Fibroblast of mammary gland (primary cell): ENCODE measurements around the gene AMPD2.

ENCODE experiments used
- DNase-seq: peaks from one replicate; pipeline ENCODE4 v3.0.0-alpha.2; 2010; ENCODE audit warnings: low read depth
- H3K4me3 ChIP-seq: 2 replicates; pipeline ENCODE4 v1.5.1; 2011; ENCODE audit warnings: low read depth, mild to moderate bottlenecking, low read length, moderate library complexity; ENCODE audit not compliant: control insufficient read depth
- TF ChIP-seq, protein P1 (sequence below): conservative IDR thresholded peaks from 2 replicates; pipeline ENCODE4 v1.5.1; 2011; ENCODE audit warnings: low read depth, low read length, inconsistent platforms; ENCODE audit not compliant: control insufficient read depth, insufficient read depth

The AMPD2 gene

DNA sequence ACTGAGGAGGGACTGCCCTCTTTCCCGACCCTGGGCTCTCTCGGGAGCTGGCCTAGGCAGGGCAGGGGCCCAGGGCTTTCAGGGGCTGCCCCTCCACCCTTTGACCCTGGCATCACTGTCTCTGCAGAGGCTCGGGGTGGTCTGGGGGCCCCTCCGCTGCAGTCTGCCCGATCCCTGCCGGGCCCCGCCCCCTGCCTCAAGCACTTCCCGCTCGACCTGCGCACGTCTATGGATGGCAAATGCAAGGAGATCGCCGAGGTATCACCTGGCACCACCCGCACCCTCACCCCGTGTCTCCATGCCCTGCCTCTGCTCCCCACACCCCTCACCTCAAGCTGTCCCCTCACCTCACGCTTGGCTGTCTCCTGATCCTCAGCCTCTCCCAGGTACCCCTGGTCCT, 5.5 kb downstream of the AMPD2 start:
- TF ChIP-seq, protein P1, sequence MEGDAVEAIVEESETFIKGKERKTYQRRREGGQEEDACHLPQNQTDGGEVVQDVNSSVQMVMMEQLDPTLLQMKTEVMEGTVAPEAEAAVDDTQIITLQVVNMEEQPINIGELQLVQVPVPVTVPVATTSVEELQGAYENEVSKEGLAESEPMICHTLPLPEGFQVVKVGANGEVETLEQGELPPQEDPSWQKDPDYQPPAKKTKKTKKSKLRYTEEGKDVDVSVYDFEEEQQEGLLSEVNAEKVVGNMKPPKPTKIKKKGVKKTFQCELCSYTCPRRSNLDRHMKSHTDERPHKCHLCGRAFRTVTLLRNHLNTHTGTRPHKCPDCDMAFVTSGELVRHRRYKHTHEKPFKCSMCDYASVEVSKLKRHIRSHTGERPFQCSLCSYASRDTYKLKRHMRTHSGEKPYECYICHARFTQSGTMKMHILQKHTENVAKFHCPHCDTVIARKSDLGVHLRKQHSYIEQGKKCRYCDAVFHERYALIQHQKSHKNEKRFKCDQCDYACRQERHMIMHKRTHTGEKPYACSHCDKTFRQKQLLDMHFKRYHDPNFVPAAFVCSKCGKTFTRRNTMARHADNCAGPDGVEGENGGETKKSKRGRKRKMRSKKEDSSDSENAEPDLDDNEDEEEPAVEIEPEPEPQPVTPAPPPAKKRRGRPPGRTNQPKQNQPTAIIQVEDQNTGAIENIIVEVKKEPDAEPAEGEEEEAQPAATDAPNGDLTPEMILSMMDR, result no peak
- DNase-seq, result no peak
- H3K4me3 ChIP-seq, result no peak overlapping the region

DNA sequence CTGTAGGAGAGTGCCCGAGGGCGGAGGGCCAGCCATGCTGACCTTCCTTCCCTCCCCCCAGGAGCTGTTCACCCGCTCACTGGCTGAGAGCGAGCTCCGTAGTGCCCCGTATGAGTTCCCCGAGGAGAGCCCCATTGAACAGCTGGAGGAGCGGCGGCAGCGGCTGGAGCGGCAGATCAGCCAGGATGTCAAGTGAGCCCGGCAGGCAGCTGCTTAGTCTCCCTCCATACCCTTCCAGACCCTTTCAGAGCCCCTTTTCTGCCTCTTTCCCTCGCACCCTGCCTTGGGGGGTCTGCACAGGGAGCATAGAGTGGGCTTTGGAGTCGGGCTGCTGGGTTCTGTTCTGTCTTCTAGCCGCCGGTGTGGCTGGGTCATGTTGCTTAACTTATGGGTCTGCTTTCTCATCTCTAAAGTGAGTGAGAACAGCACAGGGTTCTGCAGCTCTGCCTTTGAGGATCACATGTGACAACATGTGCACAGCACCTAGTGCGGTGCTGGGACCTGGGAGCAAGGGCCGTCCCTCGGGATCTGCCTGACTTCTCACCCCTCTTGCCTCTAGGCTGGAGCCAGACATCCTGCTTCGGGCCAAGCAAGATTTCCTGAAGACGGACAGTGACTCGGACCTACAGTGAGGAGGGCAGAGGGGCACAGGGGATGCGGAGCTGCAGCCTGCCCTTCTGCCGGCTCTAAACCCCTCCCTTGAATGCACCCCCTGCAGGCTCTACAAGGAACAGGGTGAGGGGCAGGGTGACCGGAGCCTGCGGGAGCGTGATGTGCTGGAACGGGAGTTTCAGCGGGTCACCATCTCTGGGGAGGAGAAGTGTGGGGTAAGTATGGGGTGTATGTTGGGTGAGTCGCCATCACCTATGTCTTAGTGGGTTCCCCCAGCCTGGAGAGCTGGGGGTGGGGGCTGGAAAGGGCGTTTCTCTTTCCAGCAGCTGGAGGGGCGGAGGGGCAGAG, 6.2 kb downstream of the AMPD2 start:
- no peak for DNase-seq
- H3K4me3 ChIP-seq, result no peak overlapping the region
- TF ChIP-seq, protein P1, result no peak

GRCh38 chr1:109626682-109627408, 7.2 kb downstream of the AMPD2 start:
- TF ChIP-seq, protein P1, result no peak
- no peak for DNase-seq
- no peak overlapping the region for H3K4me3 ChIP-seq

DNA sequence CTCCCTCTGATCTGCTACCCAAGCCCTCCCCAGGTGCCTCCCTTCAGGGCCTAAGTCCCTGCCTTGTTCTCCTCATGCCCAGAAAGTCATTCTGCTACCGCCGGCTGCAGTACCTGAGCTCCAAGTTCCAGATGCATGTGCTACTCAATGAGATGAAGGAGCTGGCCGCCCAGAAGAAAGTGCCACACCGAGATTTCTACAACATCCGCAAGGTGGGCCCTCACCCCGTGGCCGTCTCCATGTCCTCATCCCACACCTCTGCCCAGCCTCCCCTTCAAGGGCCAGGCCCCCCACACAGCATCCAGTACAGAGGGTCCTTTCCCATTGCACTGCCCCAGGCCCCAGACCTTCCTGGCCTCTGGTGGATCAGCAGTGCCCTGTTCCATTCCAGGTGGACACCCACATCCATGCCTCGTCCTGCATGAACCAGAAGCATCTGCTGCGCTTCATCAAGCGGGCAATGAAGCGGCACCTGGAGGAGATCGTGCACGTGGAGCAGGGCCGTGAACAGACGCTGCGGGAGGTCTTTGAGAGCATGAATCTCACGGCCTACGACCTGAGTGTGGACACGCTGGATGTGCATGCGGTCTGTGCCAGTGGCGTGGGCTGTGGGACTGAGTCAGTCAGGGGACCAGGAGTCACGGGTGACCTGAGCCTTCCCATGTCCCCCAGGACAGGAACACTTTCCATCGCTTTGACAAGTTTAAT, 8.2 kb downstream of the AMPD2 start:
- TF ChIP-seq, protein P1, result no peak
- H3K4me3 ChIP-seq, result no peak overlapping the region
- DNase-seq, result no peak

DNA sequence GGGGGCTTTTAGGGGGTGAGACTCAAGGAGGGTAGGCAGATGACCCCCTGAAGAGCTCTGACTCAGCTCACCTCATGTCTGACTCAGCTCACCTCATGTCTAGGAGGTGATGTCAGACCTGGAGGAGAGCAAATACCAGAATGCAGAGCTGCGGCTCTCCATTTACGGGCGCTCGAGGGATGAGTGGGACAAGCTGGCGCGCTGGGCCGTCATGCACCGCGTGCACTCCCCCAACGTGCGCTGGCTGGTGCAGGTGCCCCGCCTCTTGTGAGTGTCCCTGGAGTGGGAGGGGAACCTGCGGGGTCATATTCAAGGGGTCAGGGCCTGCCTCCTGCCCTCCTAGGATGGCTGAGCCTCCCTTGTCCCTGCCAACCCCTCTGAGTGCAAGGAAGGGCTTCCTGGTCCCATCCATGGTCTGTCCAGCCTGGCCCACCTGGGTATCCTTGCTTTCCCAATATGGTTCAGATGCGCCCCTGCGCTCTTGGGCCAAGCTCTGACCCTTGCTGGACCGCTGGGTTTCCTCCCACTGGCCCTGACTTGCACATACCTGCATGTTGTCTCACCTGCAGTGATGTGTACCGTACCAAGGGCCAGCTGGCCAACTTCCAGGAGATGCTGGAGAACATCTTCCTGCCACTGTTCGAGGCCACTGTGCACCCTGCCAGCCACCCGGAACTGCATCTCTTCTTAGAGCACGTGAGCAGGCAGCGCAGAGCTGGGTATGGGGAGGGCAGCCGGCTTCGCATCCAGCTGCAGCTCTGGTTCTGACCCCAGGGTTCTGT, 9.1 kb downstream of the AMPD2 start:
- DNase-seq, result peak; percentile 51
- no peak overlapping the region for H3K4me3 ChIP-seq
- TF ChIP-seq, protein P1, result no peak
